B cell (primary cell): ENCODE results near the gene FAM186B. TPM values are rescaled to one million over a fixed set of nuclear protein-coding genes. Genes with fewer than 3 reads are reported as not detected.

Source experiments
- ATAC-seq: fragments of 200-7000 bp; cut with Tn5 transposase; one replicate; pipeline ENCODE4 v1.10.0; 2021; ENCODE audit warnings: low read depth, mild to moderate bottlenecking, moderate number of reproducible peaks, moderate library complexity
- CTCF ChIA-PET: fragments of 350-600 bp; sonication (Branson Sonifier 250); formaldehyde crosslinking; loops from one replicate; lab custom pipeline; 2021; ENCODE audit warnings: antibody characterized with exemption, inconsistent platforms; lab: Charles Lee
- POLR2A ChIA-PET: fragments of 350-600 bp; sonication (Branson Sonifier 250); formaldehyde crosslinking; loops from one replicate; lab custom pipeline; 2021; ENCODE audit warnings: antibody characterized with exemption; lab: Charles Lee
- DNase-seq: peaks from one replicate; pipeline ENCODE4 v3.0.0; 2013
- H2AFZ ChIP-seq: 2 replicates; pipeline ENCODE4 v1.6.1; 2012; ENCODE audit warnings: mild to moderate bottlenecking, low read depth, low read length; ENCODE audit not compliant: insufficient read depth, poor library complexity, severe bottlenecking
- H3K27ac ChIP-seq, 2 donors: 1 replicate in 1 of 2; 2 replicates in 1 of 2; pipeline ENCODE4 v1.5.1; 2012 to 2013; ENCODE audit warnings: low read length in 2 of 2, mild to moderate bottlenecking in 2 of 2, moderate library complexity in 1 of 2
- H3K27me3 ChIP-seq, 4 experiments: fragments of 200-600 bp in 1 of 4; sonication (generic) in 1 of 4; replicated peaks in 1 of 4; 1 replicate in 2 of 4; 2 replicates in 2 of 4; pipeline versions ENCODE4 v1.6.1 to v1.7.0; 2013 to 2016; ENCODE audit warnings: low read length in 3 of 4, mild to moderate bottlenecking in 2 of 4, mixed read lengths in 1 of 4, moderate library complexity in 1 of 4; ENCODE audit not compliant: insufficient read depth in 4 of 4, control insufficient read depth in 3 of 4; ENCODE audit errors: control extremely low read depth in 1 of 4
- H3K36me3 ChIP-seq, 2 experiments: replicated peaks in 1 of 2; 1 replicate in 1 of 2; 2 replicates in 1 of 2; pipeline versions ENCODE4 v1.6.1 to v1.7.1; 2013; ENCODE audit warnings: low read length in 1 of 2; ENCODE audit not compliant: insufficient read depth in 2 of 2, control insufficient read depth in 1 of 2; ENCODE audit errors: control extremely low read depth in 1 of 2, extremely low read depth in 1 of 2
- H3K4me1 ChIP-seq, 2 donors: fragments of 200-600 bp in 1 of 2; sonication (generic) in 1 of 2; 1 replicate in 1 of 2; 2 replicates in 1 of 2; pipeline versions ENCODE4 v1.5.1 to v1.6.1; 2013 to 2017; ENCODE audit warnings: low read length in 2 of 2; ENCODE audit not compliant: control insufficient read depth in 2 of 2, insufficient read depth in 2 of 2
- H3K4me2 ChIP-seq: replicated peaks from 2 replicates; pipeline ENCODE3; 2012; ENCODE audit warnings: mild to moderate bottlenecking, low read depth, low read length; ENCODE audit not compliant: poor library complexity, severe bottlenecking
- H3K4me3 ChIP-seq, 5 experiments: fragments of 200-600 bp in 1 of 5; sonication (generic) in 1 of 5; 1 replicate in 3 of 5; 2 replicates in 2 of 5; pipeline versions ENCODE4 v1.5.1 to v1.7.0; 2011 to 2016; ENCODE audit warnings: low read length in 4 of 5, mild to moderate bottlenecking in 4 of 5, low read depth in 2 of 5, control low read depth in 1 of 5, moderate library complexity in 1 of 5; ENCODE audit not compliant: insufficient read depth in 1 of 5; ENCODE audit errors: control extremely low read depth in 1 of 5, extremely low read depth in 1 of 5
- H3K79me2 ChIP-seq: fragments of 200-600 bp; sonication (generic); one replicate; pipeline ENCODE4 v1.6.0; 2016; ENCODE audit warnings: low read length; ENCODE audit not compliant: control insufficient read depth, insufficient read depth
- H3K9ac ChIP-seq: fragments of 200-600 bp; sonication (generic); 2 replicates; pipeline ENCODE4 v1.6.1; 2017; ENCODE audit warnings: mild to moderate bottlenecking, low read length, moderate library complexity
- H3K9me3 ChIP-seq, 3 donors: one replicate each; pipeline versions ENCODE4 v1.6.1 to v1.7.1; 2013; ENCODE audit warnings: low read length in 2 of 3; ENCODE audit not compliant: control insufficient read depth in 2 of 3, insufficient read depth in 1 of 3; ENCODE audit errors: control extremely low read depth in 1 of 3
- H4K20me1 ChIP-seq: 2 replicates; pipeline ENCODE4 v1.6.0; 2012; ENCODE audit warnings: mild to moderate bottlenecking, low read length; ENCODE audit not compliant: insufficient read depth, control insufficient read depth, poor library complexity, severe bottlenecking
- H3K27ac Mint-ChIP-seq: one replicate; pipeline ENCODE4 v1.8.0; 2021; ENCODE audit warnings: mixed read lengths
- H3K27me3 Mint-ChIP-seq: one replicate; pipeline ENCODE4 v1.8.0; 2021; ENCODE audit warnings: mixed read lengths
- H3K4me1 Mint-ChIP-seq: one replicate; pipeline ENCODE4 v1.8.0; 2021; ENCODE audit warnings: mixed read lengths
- H3K4me3 Mint-ChIP-seq: one replicate; pipeline ENCODE4 v1.8.0; 2021; ENCODE audit warnings: mixed read lengths
- H3K9me3 Mint-ChIP-seq: one replicate; pipeline ENCODE4 v1.8.0; 2022; ENCODE audit warnings: mixed read lengths; ENCODE audit not compliant: insufficient read depth
- EZH2 ChIP-seq: IDR thresholded peaks from 2 replicates; pipeline ENCODE4 v1.6.1; 2012; ENCODE audit warnings: borderline replicate concordance, low read depth, mild to moderate bottlenecking, moderate library complexity, low read length; ENCODE audit not compliant: insufficient read depth, poor library complexity, severe bottlenecking
- WGBS: methylation state at CpG from one replicate; pipeline ENCODE4 v1.1.5; 2013; ENCODE audit warnings: missing lambda C conversion rate; ENCODE audit not compliant: insufficient coverage; 5-methylcytosine and 5-hydroxymethylcytosine counted together
- intact Hi-C: fragments of 100-400 bp; cut with micrococcal nuclease; formaldehyde crosslinking; loops from one replicate; pipeline ENCODE4 v1.10.0; 2022
- polyA plus RNA-seq: library from polyadenylated mRNA; depleted of rRNA; stranded (reverse); fragments of >200 nt; gene quantifications from 2 replicates; pipeline ENCODE4 v1.2.3, GENCODE V29; 2012
- total RNA-seq, 2 donors: library from RNA; stranded (reverse); fragments of 120-200 nt in 1 of 2; gene quantifications; 1 replicate in 1 of 2; 2 replicates in 1 of 2; pipeline versions ENCODE4 v1.2.3 to v1.2.4, GENCODE V29; 2013 to 2022
- TF ChIP-seq, protein P1 (sequence below): fragments of 200-600 bp; IDR thresholded peaks from one replicate; pipeline ENCODE4 v1.8.0; 2022; ENCODE audit warnings: antibody characterized with exemption, mild to moderate bottlenecking

FAM186B gene
- total and polyA plus RNA-seq, 2 donors (not counting 1 experiment from before 2014, with no cell fraction given) = 0.13 to 0.47 TPM

DNA sequence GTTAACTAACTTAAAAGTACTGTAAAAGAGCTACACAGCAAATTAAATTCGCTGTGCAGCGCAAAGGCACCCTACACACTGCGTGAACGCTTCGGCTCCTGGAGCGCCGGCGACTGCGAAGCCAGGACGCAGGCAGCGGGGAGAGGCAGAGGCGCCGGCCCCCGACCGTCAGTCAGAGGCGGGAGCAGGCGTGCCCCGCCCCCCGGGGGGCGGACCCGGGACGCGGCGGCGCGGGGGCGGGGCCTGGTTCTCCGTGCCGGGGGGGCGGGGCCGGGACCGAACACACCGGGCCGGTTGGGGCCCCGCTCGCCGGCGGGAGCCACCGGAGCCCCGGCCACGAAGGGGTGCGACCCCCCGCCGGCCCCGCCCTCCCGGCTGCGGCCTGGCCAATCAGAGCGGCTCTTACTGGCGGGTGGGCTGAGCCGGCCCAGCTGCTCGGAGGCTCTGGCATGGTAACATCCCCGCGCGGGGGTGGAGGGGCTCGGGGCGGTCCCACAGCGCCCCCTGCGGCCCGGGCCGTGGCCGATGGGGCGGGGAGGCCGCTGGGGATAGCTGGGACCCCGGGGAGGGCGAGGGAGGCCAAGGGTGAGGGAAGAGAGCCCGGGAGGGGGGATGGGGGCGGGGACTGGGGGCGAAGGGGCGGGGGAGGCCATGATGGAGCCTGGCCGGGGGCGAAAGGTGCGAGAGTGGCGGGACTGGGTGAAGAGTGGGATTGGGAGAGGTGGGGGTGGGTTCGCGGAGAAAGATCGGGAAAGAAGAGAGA is 17.9 kb upstream of the FAM186B start, which contains the start of gene PRPF40B:
TSS of gene PRPF40B (plus strand) at position 420 of the 763 bp plus-strand sequence. CDS start at position 450, 30 bp downstream.
- Mint-ChIP-seq H3K9me3 (no peaks in the 10 kb centered on the region), H3K27me3 (no peaks in the 10 kb centered on the region), H3K4me3 (peak within 1 kb of the TSS; percentile 94), H3K4me1 (peaks cover 19% of the 10 kb centered on the region), H3K27ac (peak within 1 kb of the TSS; percentile 91)
- POLR2A ChIA-PET = interaction anchor here (0.6 to 1.5 kb wide), 10 partner anchors 10 to 300 kb away, joined by 4 to 8 read pairs (median 4); partner anchors contain the start of genes MCRS1, NCKAP5L and TROAP
- CTCF ChIA-PET = interaction anchor here (0.5 to 5.4 kb wide), 21 partner anchors 11 to 265 kb away, joined by 3 to 61 read pairs (median 4); partner anchors contain the start of genes SPATS2 and TMBIM6
- peak within 1 kb of the TSS; percentile 70 for H3K9ac ChIP-seq
- H3K4me1 ChIP-seq = peaks cover 11 to 21% of the 10 kb centered on the region in 2 donors
- H3K27ac ChIP-seq = peak within 1 kb of the TSS; percentile 56 to 65
- peak; percentile 92 for DNase-seq
- H3K4me2 ChIP-seq = peak within 1 kb of the TSS; percentile 88
- no peaks in the 10 kb centered on the region for H4K20me1 ChIP-seq
- H2AFZ ChIP-seq = peak within 1 kb of the TSS; percentile 62
- no peaks in the 10 kb centered on the region for H3K79me2 ChIP-seq
- no peak for TF ChIP-seq EZH2
- TF ChIP-seq, protein P1, sequence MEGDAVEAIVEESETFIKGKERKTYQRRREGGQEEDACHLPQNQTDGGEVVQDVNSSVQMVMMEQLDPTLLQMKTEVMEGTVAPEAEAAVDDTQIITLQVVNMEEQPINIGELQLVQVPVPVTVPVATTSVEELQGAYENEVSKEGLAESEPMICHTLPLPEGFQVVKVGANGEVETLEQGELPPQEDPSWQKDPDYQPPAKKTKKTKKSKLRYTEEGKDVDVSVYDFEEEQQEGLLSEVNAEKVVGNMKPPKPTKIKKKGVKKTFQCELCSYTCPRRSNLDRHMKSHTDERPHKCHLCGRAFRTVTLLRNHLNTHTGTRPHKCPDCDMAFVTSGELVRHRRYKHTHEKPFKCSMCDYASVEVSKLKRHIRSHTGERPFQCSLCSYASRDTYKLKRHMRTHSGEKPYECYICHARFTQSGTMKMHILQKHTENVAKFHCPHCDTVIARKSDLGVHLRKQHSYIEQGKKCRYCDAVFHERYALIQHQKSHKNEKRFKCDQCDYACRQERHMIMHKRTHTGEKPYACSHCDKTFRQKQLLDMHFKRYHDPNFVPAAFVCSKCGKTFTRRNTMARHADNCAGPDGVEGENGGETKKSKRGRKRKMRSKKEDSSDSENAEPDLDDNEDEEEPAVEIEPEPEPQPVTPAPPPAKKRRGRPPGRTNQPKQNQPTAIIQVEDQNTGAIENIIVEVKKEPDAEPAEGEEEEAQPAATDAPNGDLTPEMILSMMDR = peak; percentile 51
- H3K36me3 ChIP-seq = no peaks in the 10 kb centered on the region
- H3K27me3 ChIP-seq = no peaks in the 10 kb centered on the region
- H3K4me3 ChIP-seq = peak within 1 kb of the TSS; percentile 56 to 85 (median 73)
- 2% methylated on average over 59 of the region's 76 CpGs for WGBS
- intact Hi-C loops = loop anchor here (1.0 to 5.0 kb wide), 9 partner anchors 21 to 756 kb away; partner anchors contain the start of genes BCDIN3D, FMNL3, NCKAP5L and RND1
- peak; percentile 85 for ATAC-seq
- no peaks in the 10 kb centered on the region for H3K9me3 ChIP-seq
